Measurements from ENCODE around the gene ACO1.

The ACO1 gene

DNA sequence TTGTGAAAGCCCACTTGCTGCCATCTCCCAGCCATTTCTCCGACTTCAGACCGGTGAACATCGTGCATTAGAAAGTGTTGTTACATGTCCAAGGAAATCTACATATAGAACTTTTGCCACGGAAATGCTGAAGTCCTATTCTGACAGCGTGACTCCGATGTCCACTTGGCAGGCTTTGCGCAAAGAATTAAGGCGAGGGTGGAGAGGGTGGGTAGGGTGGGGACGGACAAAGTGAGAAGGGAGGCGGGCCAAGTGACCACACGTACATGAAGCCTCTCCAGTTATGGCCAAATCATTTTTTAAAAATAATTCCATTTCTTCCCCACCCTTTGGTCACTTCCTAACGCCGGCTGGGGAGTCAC, 460 bp upstream of the ACO1 start:
- peak; percentile 23 for DNase-seq

DNA sequence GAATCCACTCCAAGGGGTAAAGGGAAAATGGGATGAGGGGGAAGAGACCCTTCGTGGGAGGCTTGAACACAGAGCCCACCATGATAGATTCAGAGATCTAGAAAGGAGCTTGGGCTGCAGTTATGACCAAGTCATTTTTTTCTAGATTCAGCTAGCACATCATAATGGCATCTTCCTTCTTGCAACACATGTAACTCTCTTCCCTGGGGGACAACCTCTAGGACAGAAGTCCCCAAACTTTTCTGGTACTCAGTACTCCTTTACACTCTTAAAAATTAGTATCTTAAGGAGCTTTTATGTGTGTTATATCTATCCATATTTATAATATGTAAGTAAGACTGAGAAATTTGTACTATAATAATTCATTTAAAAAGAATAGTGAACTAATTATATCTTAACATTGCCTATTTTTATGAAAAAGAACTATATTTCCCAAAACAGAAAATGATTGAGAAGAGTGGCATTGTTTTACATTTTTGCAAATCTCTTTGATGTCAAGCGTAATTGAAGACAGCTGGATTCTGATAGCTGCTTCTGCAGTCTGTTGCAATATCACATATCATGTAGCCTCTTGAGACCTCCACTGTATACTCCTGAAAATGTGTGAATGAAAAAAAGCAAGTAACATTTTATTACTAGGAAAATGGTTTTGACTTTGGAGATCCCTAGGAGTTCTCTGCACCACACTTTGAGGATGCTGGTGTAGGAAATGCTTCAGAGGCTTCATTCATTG, 875 bp downstream of the ACO1 start:
- no peak for DNase-seq

DNA sequence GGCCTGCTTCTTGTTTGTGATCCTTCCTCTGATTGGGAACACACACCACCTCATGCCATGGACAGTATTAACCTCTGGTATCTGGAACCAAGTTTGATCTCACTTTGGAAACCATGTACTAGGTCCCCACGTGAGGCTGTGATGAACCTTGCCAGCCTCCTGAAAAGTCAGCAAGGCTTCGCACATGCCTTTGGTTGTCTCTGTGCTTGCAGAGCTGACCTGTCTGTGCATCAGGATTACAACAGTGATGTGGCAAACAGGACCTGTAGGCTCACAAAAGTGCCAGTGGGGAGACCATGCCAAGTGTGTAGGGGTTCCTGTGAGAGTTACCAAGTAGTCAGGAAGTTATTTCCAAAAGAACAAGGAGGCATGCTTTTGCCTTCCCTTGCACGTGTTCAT, 1.4 kb downstream of the ACO1 start:
- no peak for DNase-seq

DNA sequence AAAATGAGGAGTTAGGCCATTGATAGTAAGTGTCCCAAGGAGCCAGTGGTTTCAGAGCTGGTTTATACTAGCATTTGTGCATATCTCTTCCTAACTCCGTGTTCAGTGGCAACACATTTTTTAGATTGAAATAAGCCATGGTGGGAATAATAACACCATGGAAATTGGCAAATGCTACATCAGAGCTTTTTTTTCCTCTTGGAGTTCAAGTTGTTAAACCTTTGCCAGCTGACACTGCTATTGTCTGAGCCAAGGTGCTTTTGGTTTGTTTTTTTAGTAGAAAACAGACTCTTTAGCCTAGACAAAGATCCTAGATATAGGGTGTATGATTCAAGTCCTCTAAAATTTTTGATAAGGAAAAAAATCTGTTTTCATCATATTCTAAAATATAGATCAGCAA, 2.8 kb downstream of the ACO1 start:
- no peak for DNase-seq

DNA sequence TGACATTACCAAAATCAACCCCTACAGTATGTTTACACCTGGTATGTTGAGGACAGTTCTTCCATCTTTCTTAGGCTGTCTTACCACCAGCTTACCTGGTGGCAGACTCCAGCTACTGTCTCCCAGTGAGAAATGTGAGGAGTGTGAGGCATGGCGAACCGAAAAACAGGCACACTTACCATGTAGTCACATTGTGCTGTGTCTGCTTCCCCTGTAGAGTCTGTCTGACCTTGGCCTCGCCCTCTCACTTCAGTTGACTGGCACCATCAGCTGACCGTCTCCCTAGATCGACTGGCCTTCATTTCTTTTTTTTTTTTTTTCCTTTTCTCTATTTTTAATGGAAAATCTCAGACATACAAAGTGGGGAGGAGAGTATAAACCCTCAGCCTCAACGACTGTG, 4.9 kb downstream of the ACO1 start:
- no peak for DNase-seq

DNA sequence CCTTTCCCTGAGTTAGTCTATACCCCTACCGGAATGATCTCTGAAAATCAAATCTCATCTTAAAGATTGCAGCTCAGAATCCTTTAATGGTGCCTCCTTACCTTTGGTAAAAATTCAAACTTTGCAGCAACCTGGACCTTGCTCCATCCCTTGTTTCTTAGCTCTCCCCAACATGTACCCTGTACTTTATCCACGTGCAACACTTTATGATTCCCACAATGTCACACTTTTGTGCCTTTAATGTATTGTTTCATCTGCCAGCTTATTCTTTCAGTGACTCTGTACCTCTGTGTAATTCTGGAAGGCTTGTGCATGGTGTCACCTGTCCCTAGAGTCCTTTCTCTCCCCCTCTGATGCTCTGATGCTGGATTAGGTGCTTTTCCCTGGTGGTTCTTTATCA, 9.5 kb downstream of the ACO1 start:
- no peak for DNase-seq

DNA sequence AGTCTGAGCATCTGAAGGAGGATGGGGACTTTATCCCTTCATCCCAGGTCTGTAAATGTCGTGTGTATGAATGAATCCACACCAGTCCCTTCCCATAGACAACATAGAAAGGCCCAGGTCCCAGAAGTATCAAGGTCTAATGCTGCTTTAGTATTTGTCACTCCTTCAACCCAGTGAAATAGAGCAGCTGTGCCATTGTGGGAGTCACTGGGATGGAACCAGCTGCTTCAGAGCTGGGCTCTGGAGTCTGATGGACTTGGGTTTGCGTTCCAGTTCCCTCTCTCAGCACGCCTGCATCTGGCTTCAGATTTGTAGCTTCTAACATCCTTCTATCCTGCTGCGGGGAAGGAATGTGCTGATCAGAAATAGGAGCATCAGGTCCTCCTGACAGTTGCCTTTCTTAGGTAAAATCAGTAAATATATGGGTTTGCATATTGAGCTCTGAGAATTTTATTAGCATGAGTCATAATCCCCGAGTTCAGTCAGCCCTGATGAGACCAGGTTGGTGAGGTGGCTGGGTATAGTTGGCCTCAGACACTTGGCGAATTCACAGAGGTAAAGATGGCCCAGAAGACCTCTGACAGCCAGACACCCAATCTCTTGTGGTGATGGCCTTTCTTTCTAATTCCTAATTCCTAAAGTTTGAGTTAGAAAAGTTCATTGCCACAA, 10.1 kb downstream of the ACO1 start:
- DNase-seq: no peak

DNA sequence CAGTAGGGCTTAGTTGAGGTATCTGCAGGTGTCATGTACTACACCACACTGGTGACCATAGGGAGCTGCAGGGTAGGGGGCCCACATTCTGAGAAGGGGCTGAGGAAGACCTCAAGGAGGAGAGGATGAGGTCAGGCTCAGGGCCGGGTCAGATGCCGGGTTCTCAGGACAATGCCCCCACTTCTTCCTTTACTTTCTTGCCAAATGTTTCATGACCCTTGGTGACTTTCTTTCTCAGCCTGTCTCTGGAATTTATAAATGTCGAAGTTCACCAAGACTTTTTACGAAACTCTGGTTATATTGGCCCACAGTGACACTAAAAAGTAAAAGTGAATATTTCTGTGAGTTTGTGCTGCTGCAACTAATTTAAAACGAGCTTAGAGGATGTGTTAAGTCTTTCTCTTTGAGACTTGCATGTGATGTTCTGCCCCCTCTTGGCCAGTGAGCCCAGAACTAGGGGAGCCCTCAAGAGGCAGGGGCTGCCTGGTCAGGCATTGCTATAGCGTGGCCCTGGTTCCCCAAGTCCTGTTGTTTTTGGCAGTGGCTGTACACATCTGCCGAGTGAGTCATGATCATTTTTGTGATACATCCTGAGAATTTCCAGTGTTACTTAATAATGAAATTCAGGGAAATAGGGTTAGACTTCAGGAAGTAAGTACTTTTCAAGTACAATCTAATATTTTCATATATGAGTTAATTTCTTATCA, 11.2 kb downstream of the ACO1 start:
- DNase-seq: no peak

DNA sequence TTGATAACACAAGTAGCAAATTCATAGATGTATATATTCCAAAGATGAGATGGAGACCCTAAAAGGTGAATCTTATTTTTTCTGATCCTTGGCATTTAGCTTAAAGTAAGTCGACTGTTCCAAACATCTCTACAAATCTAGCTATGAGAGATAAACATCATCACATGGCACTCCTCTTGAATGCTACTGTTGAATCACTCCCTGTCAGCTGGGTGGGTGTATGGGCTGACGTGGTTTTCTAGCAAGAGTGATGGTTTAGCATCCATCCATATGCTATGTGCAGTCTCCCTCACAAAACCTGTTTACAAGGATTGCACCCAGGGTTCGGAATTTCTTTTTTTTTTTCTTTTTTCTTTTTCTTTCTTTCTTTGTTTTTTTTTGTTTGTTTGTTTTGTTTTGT, 13.8 kb downstream of the ACO1 start:
- peak; percentile 10 for DNase-seq

DNA sequence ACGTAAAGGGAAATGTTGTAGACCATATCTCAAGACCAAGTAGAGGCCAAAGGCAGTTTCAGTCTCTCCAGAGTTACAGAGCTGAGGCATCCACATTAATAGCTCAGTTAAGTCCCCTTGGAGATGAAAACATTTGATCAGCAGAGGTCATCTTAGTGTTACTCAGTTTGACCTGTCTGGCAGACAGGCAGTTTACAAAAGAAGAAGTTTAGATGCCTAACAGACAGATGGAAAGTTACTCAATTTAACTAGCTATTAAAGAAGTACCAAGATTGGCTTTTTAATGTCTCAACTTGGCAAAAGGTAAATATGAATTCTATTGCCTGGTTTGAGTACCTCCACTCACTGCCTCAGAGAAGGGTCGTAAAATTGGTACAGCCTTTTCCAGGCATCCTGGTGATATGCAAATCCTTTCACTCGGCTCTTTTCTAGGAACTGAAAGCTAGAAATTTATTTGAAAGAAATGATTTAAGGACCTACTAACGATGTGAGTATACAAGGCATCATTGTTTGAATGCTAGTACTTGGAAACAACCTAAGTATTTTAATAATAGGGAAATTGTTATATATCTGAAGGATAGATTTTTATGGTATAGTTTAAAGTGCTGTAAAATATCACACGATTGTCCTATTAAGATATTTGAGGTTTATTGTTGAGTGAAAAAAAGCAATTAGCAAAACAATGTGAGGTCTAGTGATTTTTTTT, 14.8 kb downstream of the ACO1 start:
- DNase-seq: no peak

DNA sequence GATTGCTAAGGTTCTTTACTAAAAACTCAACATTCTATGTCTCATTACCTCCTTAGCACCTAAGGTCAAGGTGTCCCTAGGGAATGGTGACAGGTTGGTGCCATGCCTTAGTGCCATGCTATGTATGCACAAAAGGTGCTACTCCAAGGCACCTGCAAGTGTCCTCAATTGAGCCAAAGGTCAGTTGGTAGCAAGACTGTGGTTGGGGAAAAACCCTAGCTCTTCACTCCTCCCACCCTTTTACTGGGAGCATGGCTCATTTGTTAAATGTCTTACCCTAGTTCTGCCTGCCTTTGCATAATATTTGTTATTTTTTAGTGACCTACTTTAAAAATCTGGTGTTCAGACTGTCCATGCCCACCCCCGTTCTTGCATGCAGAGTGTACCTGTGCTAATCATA, 17.0 kb downstream of the ACO1 start:
- DNase-seq: no peak

DNA sequence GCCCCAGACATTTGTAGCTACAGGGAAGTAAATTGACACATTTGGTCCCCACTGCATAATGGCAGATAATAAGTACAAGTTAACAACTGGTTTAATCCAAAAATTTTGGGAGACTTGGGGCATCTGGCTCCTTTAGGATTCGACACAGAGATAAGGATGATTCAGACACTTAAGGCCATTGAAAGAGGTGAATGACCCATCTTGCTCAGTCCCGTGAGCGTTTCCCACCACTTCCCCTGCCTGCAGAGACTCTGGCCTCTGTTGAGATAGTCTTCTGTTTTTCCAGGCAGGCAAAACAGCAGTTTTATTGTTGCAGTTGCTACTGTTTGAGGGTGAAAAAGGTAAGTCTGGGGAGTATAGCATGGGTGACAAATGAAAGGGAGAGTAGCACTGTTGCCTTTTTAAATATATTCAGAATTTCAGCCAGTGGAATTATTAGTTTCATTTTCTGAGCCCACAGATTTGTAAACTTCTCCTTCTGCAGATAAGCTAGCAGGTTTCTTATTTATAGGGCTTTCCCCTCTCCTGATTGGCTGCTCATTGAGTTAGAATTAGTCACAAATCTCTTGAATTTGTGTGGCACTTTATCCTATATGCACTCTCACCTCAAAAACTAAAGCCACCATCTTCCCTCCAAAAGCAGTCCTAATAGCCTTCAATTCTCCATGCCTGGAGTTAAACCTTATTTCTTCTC, 19.3 kb downstream of the ACO1 start:
- no peak for DNase-seq

DNA sequence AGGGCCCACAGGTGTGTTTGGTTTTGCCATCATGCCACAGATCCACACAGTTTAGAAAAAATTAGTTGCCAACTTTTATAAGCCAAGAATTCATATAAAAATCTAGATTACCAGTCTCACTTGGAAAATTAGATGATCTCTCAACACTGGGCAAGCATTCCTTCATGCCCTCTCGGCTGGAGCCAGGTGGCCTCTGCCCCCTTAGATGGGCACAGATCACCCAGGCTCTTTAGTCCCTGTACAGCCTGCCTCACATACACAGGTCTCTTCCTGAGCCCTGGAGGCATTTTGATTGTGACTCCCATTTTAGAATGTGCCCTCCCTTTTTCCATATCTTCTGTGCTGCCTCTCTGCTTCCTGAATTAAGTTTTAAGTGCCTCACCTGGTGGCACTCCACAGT, 20.0 kb downstream of the ACO1 start:
- no peak for DNase-seq

DNA sequence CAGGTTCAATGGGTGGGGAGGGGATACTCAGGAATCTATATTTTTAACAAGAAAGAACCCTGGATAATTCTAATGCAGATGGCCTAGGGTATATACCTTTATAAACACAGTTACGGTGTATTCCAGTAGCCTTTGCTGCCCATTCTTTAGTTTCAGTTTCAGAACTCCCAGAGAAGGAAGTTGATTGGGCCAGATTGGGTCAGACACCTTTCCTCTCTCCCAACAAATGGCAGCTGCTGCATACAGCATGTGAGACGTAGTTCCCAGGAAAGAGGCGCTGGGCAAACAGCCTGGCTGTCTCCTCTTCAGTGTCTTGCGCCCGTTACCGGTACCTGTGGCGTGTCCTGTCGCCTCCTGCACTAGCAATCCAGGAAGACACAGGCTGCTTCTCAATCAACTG, 20.4 kb downstream of the ACO1 start:
- no peak for DNase-seq

DNA sequence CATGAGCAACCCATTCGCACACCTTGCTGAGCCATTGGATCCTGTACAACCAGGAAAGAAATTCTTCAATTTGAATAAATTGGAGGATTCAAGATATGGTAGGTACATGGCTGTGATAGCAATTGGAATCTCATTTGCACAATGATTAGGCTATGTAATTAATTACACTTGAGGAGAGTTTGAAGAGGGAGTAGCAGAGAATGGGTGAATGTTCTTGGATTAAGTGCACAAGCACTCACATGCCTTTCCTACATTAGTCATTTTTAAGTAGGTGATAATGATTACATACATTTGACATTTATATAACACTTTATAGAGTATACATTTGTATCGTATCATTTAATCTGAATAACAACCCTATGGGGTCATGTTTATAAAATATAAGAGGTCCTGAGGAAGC, 21.1 kb downstream of the ACO1 start:
- DNase-seq: no peak

DNA sequence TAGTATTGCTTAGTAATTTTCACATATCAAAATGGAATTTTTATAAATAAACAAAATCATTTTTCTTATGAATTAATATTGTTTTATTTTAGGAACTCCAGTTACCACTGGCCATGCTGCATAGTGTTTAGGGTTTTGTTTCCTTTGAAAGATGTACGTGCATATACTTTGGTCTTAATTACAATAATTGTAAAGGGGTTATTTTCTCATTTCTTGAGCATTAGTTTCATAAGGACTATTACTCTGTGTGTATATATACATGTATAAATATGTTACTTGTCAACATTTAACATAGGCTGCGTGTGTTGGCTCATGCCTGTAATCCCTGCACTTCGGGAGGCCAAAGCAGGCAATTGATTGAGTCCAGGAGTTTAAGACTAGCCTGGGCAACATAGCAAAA, 21.6 kb downstream of the ACO1 start:
- DNase-seq: no peak

DNA sequence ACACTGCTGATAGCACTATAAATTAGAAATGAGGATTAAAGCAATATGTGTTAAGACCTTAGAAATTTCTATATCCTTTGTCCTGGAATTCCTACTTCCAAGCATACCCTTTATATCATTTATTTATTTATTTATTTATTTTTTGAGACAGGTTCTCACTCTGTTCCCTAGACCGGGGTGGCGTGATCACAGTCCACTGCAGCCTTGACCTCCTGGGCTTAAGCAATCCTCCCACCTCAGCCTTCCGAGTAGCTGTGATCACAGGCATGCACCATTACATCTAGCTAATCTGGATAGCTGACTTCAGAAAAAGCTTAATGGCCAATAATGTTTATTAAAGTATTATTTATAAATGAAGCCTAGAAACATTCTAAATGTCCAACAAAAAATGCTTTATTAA, 27.3 kb downstream of the ACO1 start:
- no peak for DNase-seq

DNA sequence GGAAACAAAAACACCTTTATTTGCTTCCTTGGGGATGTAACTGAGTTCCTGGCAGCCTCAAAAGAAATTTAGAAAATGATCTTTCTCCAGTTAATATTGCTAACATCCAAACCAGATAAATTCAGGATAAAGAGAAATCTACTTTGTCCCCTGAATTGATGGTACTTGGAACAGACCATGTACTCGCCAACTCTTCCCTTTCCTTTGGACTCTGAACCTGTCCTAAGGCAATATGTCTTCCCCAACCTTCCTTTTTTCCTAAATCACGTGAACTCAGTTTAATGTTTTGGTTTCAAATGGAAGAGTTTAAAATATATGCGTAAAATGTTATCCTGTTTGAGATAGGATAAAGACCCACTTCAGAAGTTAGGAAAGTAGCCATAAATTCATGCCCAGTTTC, 28.0 kb downstream of the ACO1 start:
- DNase-seq: no peak

DNA sequence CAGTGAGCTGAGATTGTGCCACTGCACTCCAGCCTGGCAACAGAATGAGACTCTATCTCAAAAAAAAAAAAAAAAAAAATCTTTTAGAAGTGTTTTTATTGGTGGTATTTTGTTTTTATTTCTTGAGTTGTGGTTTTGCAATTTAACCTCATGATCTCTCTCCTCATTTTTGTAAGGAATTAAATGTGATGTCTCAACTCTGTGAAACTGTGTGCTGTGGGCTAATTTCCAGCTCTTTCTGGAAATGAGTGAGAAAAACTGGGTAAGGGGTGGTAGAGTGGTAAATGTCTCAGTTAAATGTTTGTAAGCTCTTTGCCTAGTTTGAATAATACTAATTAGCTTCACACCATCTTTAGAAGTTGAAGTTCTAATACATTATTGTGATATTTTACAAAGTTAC, 29.0 kb downstream of the ACO1 start:
- no peak for DNase-seq

DNA sequence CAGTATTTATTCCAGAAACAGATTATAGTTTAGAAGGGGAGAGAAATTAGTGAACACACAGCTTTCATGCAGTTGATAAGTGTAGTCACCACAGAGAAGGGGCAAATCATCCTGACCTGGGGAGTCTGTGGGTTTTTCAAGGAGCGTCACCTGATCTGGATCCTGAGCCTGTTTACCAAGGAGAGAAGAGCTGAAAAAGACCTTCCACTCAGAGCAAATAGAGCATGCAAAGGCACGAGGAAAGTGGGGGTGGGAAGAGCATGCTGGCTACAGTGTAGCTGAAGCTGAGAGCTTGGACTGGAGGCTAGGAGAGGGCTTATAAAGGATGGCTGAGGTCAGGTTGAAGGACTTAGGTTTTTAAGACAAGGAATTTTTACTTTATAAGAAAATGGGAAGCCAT, 30.4 kb downstream of the ACO1 start:
- DNase-seq: no peak

DNA sequence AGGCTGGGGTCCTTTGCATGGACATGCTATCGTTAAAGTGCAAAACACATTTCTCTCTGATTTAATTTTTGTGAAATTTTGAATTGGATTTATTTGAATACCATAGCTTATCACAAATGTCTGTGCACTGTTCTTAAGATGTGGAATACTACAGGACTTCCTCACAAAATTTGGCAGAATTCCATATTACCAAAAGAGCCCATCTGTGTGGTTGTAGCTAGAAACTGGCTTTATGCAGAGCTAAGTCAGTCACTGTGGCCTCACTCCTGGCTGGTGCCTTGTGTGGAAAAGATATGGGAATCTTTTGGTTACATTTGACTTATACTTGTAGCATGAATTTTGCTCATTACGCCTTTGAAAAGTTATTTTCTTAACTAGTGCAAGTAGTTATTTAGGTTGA, 35.5 kb downstream of the ACO1 start:
- no peak for DNase-seq

DNA sequence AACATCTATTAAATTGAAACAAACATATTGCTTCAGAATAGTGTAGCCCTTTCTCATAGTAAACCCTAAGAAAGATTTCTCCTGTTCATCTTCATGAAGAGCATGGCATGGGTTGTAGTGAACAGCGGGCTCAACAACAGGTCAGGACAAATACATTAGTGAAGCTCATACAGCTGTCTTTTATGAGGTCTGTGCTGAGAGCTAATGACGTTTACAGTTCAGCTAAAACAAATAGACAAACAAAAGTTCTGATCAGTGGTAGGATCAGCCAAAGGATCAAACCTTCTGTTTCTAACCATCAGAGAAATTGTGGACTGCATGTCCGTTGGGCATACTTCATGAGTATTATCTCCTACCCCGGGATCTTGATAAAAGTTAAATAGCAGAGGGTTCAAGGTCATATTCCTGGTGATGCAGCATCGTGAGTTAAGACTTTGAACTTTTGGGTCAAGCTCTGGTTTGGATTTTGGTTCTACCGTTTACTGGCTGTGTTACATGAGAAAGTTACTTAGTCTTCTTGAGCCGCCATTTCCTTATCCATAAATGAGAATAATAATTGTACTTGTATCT, 37.9 kb downstream of the ACO1 start:
- DNase-seq: no peak

DNA sequence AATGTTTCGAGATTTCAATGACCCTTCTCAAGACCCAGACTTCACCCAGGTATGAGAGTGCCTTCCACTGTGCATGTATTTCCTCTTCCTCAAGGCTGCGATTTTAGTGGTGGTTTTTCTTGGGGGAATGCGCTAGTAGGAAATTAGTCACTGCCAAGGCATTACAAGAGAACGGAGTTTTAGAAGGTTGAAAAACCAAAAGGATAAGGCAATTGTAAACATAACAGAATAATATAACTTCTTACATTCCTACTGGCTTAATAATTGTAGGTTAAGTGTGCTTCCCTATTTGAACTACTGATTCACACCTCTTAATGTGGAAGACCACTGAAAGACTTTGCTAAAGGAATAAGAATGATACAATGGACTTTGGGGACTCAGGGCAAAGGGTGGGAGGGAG, 38.9 kb downstream of the ACO1 start:
- no peak for DNase-seq

Data from hematopoietic multipotent progenitor cell treated with erythropoietin and hydrocortisone succinate and interleukin-3 and kit ligand, for 6 days (in vitro differentiated cells).